ENCODE data around the gene ASB11.
"Not testable (repeated sequence)": the region's sequence is repeated elsewhere in the genome, so short reads cannot be mapped to it uniquely, and the experiment has no call there.

ASB11 gene

GRCh38 chrX:15299941-15300851 lies 15.2 kb downstream of the ASB11 start:
- no peak overlapping the region for H3K9ac ChIP-seq (ENCODE audit: low read depth, low read length)
- no peaks in the 10 kb centered on the region for H3K36me3 ChIP-seq (ENCODE audit: control insufficient read depth, insufficient read depth, low read length)
- H3K4me3 ChIP-seq (ENCODE audit: low read depth, low read length): no peak overlapping the region
- no peaks in the 10 kb centered on the region for H3K4me1 ChIP-seq (ENCODE audit: control insufficient read depth, insufficient read depth, low read length)
- no peaks in the 10 kb centered on the region for H3K9me3 ChIP-seq (ENCODE audit: control insufficient read depth, insufficient read depth, low read length)
- no peaks in the 10 kb centered on the region for H3K27me3 ChIP-seq (ENCODE audit: control insufficient read depth, insufficient read depth, low read length)

GRCh38 chrX:15298780-15299179 lies 16.7 kb downstream of the ASB11 start:
- Histone ChIP-seq H3K4me3 (ENCODE audit: low read depth, low read length) (no peak overlapping the region), H3K4me1 (ENCODE audit: control insufficient read depth, insufficient read depth, low read length) (no peaks in the 10 kb centered on the region), H3K36me3 (ENCODE audit: control insufficient read depth, insufficient read depth, low read length) (no peaks in the 10 kb centered on the region), H3K9ac (ENCODE audit: low read depth, low read length) (no peak overlapping the region), H3K27me3 (ENCODE audit: control insufficient read depth, insufficient read depth, low read length) (no peaks in the 10 kb centered on the region), H3K9me3 (ENCODE audit: control insufficient read depth, insufficient read depth, low read length) (no peaks in the 10 kb centered on the region)

DNA sequence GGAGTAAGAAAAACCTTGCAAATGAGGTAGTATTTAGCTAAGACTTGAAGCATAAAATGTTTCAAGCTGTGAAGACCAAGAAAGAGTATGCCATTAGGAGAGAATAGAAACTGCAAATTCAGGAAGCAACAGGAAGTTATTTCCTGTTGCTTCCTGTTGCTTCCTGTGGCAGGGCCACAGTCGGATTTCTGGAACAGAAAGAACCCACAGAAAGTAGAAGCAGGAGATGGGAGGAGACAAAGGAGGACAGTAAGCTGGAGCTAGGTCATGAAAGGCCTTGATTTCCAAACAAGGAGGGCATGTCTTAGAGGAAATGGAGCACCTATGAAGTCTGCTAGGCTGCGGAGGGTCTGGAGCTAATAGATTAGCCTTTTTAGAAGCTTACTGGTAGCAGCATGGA lies 17.2 kb downstream of the ASB11 start:
- Histone ChIP-seq H3K27me3 (ENCODE audit: control insufficient read depth, insufficient read depth, low read length) (no peaks in the 10 kb centered on the region), H3K9ac (ENCODE audit: low read depth, low read length) (no peak overlapping the region), H3K4me3 (ENCODE audit: low read depth, low read length) (no peak overlapping the region), H3K36me3 (ENCODE audit: control insufficient read depth, insufficient read depth, low read length) (no peaks in the 10 kb centered on the region), H3K9me3 (ENCODE audit: control insufficient read depth, insufficient read depth, low read length) (no peaks in the 10 kb centered on the region), H3K4me1 (ENCODE audit: control insufficient read depth, insufficient read depth, low read length) (no peaks in the 10 kb centered on the region)

DNA sequence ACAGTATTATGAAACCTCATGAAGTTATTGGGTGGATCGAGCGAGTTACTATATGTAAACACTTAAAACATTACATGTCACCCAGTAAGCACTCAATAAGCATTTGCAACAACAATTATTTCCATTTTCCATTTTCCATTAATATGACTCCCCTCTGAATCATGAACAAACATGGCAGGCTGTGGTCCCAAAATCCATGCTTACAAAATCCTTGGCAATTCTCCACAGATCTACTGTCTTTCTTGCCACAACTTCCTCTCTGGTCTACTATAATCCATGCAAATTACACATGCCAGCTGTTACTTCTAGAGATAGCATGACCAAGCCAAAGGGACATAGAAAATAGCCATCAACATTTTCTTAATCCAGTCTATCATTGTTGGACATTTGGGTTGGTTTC lies 22.0 kb downstream of the ASB11 start:
- Histone ChIP-seq H3K9ac (ENCODE audit: low read depth, low read length) (no peak overlapping the region), H3K9me3 (ENCODE audit: control insufficient read depth, insufficient read depth, low read length) (no peaks in the 10 kb centered on the region), H3K27me3 (ENCODE audit: control insufficient read depth, insufficient read depth, low read length) (no peaks in the 10 kb centered on the region), H3K36me3 (ENCODE audit: control insufficient read depth, insufficient read depth, low read length) (no peaks in the 10 kb centered on the region), H3K4me3 (ENCODE audit: low read depth, low read length) (no peak overlapping the region), H3K4me1 (ENCODE audit: control insufficient read depth, insufficient read depth, low read length) (no peaks in the 10 kb centered on the region)

- H3K9ac ChIP-seq (ENCODE audit: low read depth, low read length): no peak overlapping the region
- H3K4me3 ChIP-seq (ENCODE audit: low read depth, low read length): no peak overlapping the region
- H3K27me3 ChIP-seq (ENCODE audit: control insufficient read depth, insufficient read depth, low read length): no peaks in the 10 kb centered on the region
- H3K9me3 ChIP-seq (ENCODE audit: control insufficient read depth, insufficient read depth, low read length): no peaks in the 10 kb centered on the region
- H3K4me1 ChIP-seq (ENCODE audit: control insufficient read depth, insufficient read depth, low read length): no peaks in the 10 kb centered on the region
- no peaks in the 10 kb centered on the region for H3K36me3 ChIP-seq (ENCODE audit: control insufficient read depth, insufficient read depth, low read length)
These were observed 22.6 kb downstream of the ASB11 start for GRCh38 chrX:15292861-15293260.

DNA sequence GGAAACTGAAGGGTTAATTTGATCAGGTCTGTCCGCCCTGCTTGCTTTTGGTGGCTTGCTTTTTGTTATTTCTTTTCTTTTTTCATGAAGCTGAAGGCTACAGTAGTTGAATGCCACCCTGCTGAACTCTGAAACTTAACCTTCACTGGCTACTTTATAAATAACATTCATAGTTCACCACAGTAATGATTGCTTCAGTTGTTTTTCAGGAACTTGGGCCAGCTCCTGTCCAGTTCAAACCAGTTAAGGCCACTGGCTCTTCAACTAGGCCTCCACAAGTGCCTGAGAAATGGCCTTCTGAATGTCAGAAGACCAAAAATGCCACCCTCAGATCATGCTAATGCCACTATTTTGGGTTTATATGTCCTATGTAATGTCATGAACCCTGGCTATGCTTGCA lies 37.8 kb downstream of the ASB11 start:
- Histone ChIP-seq H3K4me1 (ENCODE audit: control insufficient read depth, insufficient read depth, low read length) (no peaks in the 10 kb centered on the region), H3K4me3 (ENCODE audit: low read depth, low read length) (no peak overlapping the region), H3K9ac (ENCODE audit: low read depth, low read length) (no peak overlapping the region), H3K36me3 (ENCODE audit: control insufficient read depth, insufficient read depth, low read length) (no peaks in the 10 kb centered on the region), H3K27me3 (ENCODE audit: control insufficient read depth, insufficient read depth, low read length) (no peaks in the 10 kb centered on the region), H3K9me3 (ENCODE audit: control insufficient read depth, insufficient read depth, low read length) (no peaks in the 10 kb centered on the region)

DNA sequence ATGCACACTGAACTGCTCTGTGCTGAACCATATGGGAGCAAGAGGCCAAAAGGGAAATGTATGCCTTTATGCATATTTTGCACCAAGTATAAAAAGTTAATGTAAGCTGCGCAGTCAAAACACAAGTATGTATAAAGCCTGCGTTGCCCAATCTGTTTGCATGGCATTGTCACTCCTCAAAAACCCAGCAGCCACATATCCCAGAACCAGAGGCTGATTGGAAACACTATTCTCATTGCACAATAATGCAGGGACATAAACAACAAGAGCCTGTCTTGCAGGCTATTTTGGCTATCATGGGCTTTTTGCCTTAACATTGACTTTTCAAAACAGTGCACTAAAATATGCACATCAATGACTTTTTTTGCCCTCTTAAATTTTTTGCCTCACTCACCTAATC lies 40.5 kb downstream of the ASB11 start:
- Histone ChIP-seq H3K27me3 (ENCODE audit: control insufficient read depth, insufficient read depth, low read length) (no peaks in the 10 kb centered on the region), H3K9ac (ENCODE audit: low read depth, low read length) (no peak overlapping the region), H3K4me3 (ENCODE audit: low read depth, low read length) (no peak overlapping the region), H3K9me3 (ENCODE audit: control insufficient read depth, insufficient read depth, low read length) (no peaks in the 10 kb centered on the region), H3K36me3 (ENCODE audit: control insufficient read depth, insufficient read depth, low read length) (no peaks in the 10 kb centered on the region), H3K4me1 (ENCODE audit: control insufficient read depth, insufficient read depth, low read length) (peaks cover 5% of the 10 kb centered on the region)

DNA sequence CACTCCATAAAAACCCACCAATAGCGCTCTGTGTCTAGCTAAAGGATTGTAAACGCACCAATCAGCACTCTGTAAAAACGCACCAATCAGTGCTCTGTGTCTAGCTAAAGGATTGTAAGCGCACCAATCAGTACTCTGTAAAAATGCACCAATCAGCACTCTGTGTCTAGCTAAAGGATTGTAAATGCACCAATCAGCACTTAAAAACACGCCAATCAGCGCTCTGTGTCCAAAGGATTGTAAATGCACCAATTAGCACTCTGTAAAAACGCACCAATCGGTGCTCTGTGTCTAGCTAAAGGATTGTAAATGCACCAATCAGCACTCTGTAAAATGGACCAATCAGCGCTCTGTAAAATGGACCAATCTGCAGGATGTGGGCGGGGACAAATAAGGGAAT lies 42.2 kb downstream of the ASB11 start:
- H3K36me3 ChIP-seq (ENCODE audit: control insufficient read depth, insufficient read depth, low read length); H3K4me1 ChIP-seq (ENCODE audit: control insufficient read depth, insufficient read depth, low read length); H3K9me3 ChIP-seq (ENCODE audit: control insufficient read depth, insufficient read depth, low read length); H3K4me3 ChIP-seq (ENCODE audit: low read depth, low read length); H3K9ac ChIP-seq (ENCODE audit: low read depth, low read length); H3K27me3 ChIP-seq (ENCODE audit: control insufficient read depth, insufficient read depth, low read length): not testable (repeated sequence)

DNA sequence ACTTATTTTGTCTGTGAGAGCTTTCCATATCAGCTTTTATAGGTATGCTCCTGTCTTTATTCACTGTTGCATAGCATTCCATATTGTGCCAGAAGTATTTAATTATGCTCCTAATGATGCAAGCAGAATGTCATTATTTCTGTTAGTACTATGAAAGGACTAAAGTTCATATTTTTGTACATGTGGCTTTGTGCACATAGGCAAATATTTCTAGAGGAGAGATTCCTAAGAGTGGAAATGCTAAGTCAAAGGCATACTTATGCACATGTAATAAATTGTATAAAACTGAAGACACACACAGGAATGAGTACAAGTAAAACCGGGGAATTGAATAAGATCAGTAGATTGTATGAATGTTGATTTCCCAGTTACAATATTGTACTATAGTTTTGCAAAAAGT lies 43.7 kb downstream of the ASB11 start:
- no peak overlapping the region for H3K4me3 ChIP-seq (ENCODE audit: low read depth, low read length)
- H3K9me3 ChIP-seq (ENCODE audit: control insufficient read depth, insufficient read depth, low read length): no peaks in the 10 kb centered on the region
- no peaks in the 10 kb centered on the region for H3K27me3 ChIP-seq (ENCODE audit: control insufficient read depth, insufficient read depth, low read length)
- no peak overlapping the region for H3K9ac ChIP-seq (ENCODE audit: low read depth, low read length)
- no peaks in the 10 kb centered on the region for H3K36me3 ChIP-seq (ENCODE audit: control insufficient read depth, insufficient read depth, low read length)
- H3K4me1 ChIP-seq (ENCODE audit: control insufficient read depth, insufficient read depth, low read length): peaks cover 8% of the 10 kb centered on the region

DNA sequence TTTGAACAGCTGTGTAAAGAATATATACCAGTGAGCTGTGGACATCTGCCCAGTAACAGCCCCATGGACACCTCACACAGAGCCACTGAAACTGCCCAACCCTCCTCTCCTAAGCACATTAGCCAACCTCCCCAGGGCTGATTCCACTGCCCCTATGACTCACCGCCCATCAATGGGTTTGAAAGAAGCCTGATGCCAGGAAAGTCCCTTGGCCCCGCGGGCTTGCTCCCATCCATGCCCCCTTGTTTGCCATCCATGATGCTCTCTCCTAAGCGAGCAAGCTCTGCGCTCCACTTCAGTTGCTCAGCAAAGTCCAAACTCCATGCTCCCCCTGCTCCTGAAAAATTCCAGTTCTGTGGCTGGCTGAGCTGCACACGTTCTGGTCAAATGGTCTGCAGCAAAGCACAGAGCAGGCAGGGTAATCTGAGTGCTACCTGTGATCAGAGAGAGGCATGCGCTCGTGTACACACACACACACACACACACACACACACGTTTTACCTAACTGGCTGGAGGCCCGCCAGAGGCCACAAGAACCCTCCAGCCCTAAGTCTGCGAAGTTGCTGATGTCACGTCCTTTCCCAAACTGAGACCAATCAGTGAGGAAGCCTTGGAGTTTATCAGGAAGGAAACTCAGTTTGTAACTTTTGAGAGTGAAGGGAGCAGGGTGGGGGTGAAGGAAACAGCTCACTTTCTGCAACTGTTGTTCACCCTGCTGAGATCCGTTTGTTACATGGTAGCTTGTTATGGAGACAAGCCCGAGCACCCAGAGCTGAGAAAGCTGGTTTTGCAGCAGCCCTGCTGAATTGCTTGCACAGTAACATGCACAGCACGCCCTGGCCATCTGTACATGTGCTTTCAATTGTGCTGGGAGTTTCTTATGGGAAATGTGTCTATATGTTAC lies 45.6 kb downstream of the ASB11 start, which contains the start of gene ASB9:
TSS of gene ASB9 (minus strand) at position 466 of the 904 bp plus-strand sequence. CDS start at position 257, 209 bp downstream.
- no peaks in the 10 kb centered on the region for H3K36me3 ChIP-seq (ENCODE audit: control insufficient read depth, insufficient read depth, low read length)
- H3K9me3 ChIP-seq (ENCODE audit: control insufficient read depth, insufficient read depth, low read length): no peaks in the 10 kb centered on the region
- H3K4me1 ChIP-seq (ENCODE audit: control insufficient read depth, insufficient read depth, low read length): peaks cover 8% of the 10 kb centered on the region
- H3K4me3 ChIP-seq (ENCODE audit: low read depth, low read length): no peak within 1 kb of the TSS
- no peak within 1 kb of the TSS for H3K9ac ChIP-seq (ENCODE audit: low read depth, low read length)
- no peaks in the 10 kb centered on the region for H3K27me3 ChIP-seq (ENCODE audit: control insufficient read depth, insufficient read depth, low read length)

DNA sequence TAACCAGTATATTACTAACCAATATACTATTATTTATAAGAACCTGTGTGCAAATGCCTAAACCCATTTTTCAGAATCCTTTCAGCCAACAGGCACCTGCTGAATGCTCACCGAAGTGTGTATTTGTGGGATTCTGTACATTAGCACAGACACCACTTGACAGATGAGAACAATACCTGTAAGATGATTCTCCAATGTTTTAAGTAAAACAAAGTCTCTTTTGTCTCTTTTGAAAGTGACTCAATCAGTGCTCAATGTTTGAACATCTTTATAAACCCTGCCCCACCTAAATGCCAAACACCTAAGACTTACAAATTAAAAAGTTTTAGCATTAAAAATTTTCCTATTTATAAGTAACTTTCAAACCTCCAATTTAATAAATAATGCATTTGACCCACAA lies 46.3 kb downstream of the ASB11 start:
- Histone ChIP-seq H3K9ac (ENCODE audit: low read depth, low read length) (no peak overlapping the region), H3K9me3 (ENCODE audit: control insufficient read depth, insufficient read depth, low read length) (no peaks in the 10 kb centered on the region), H3K4me3 (ENCODE audit: low read depth, low read length) (no peak overlapping the region), H3K27me3 (ENCODE audit: control insufficient read depth, insufficient read depth, low read length) (no peaks in the 10 kb centered on the region), H3K36me3 (ENCODE audit: control insufficient read depth, insufficient read depth, low read length) (no peaks in the 10 kb centered on the region), H3K4me1 (ENCODE audit: control insufficient read depth, insufficient read depth, low read length) (peaks cover 8% of the 10 kb centered on the region)
